Left lung (tissue), 10 donors: ENCODE data around the gene GRAMD2B. TPM values are rescaled to one million over a fixed set of nuclear protein-coding genes. Genes with fewer than 3 reads are reported as not detected.
"Not testable (repeated sequence)": the region's sequence is repeated elsewhere in the genome, so short reads cannot be mapped to it uniquely, and the experiment has no call there.

ENCODE experiments used
- ATAC-seq: fragments of 200-7000 bp; cut with Tn5 transposase; one replicate; pipeline ENCODE4 v1.9.1; 2020; ENCODE audit warnings: moderate library complexity
- DNase-seq, 4 donors: peaks; one replicate each; pipeline ENCODE4 v3.0.0-alpha.2; 2013 to 2020
- H3K27ac ChIP-seq, 2 donors: fragments of 200-600 bp; sonication (generic) in 1 of 2; one replicate each; pipeline versions ENCODE4 v1.5.0 to v1.8.0; 2020 to 2021
- H3K27me3 ChIP-seq, 2 donors: fragments of 200-600 bp; sonication (generic) in 1 of 2; one replicate each; pipeline versions ENCODE4 v1.5.0 to v1.8.0; 2020 to 2021
- H3K36me3 ChIP-seq, 2 donors: fragments of 200-600 bp; sonication (generic) in 1 of 2; one replicate each; pipeline versions ENCODE4 v1.5.0 to v1.8.0; 2020 to 2021
- H3K4me1 ChIP-seq, 2 donors: fragments of 200-600 bp; one replicate each; pipeline ENCODE4 v1.8.0; 2021
- H3K4me3 ChIP-seq, 2 donors: fragments of 200-600 bp; sonication (generic) in 1 of 2; one replicate each; pipeline versions ENCODE4 v1.5.0 to v1.8.0; 2020 to 2021; ENCODE audit warnings: mild to moderate bottlenecking in 1 of 2
- H3K9me3 ChIP-seq, 2 donors: fragments of 200-600 bp; sonication (generic) in 1 of 2; one replicate each; pipeline versions ENCODE4 v1.5.0 to v1.8.0; 2020 to 2021
- CTCF ChIP-seq, 2 donors: fragments of 200-600 bp; sonication (generic) in 1 of 2; IDR thresholded peaks; one replicate each; pipeline versions ENCODE4 v1.5.0 to v1.8.0; 2021; ENCODE audit warnings: antibody characterized with exemption in 2 of 2
- intact Hi-C, 2 donors: fragments of 100-400 bp; cut with DNase I; formaldehyde crosslinking; loops; one replicate each; pipeline versions ENCODE4 v1.11.2 to v1.14.2; 2022
- polyA plus RNA-seq, 6 donors: library from polyadenylated mRNA; unstranded; fragments of 120-200 nt; gene quantifications; one replicate each; pipeline ENCODE4 v1.2.1, GENCODE V29; 2013; ENCODE audit not compliant: insufficient read length in 6 of 6
- total RNA-seq, 2 donors: library from RNA; stranded (reverse); fragmentation: NEBNext Ultra II Directional; extraction: Animal tissue kit (Norgen Biotek cat#: 25700); gene quantifications; one replicate each; pipeline ENCODE4 v1.2.1, GENCODE V29; 2021
- donor health status: DM: no; HTN: yes; CAD: no.
- donor health status: DM: no; HTN: no; CAD: no.

GRAMD2B gene
- total and polyA plus RNA-seq, 8 donors, result 9.8 to 19.2 (median 11.6) TPM

GRCh38 chr5:126390051-126390450, 33.2 kb upstream of the GRAMD2B start:
- H3K27ac ChIP-seq, result no peak overlapping the region
- H3K36me3 ChIP-seq, result no peaks in the 10 kb centered on the region
- H3K4me1 ChIP-seq, result peaks cover 0 to under 1% of the 10 kb centered on the region in 2 donors
- no peaks in the 10 kb centered on the region for H3K27me3 ChIP-seq
- intact Hi-C loops, result no loop called here
- no peaks in the 10 kb centered on the region for H3K9me3 ChIP-seq
- no peak for TF ChIP-seq CTCF (IDR thresholded peaks at IDR 0.05)
- ATAC-seq (no peak), DNase-seq (no peak)
- no peak overlapping the region for H3K4me3 ChIP-seq

DNA sequence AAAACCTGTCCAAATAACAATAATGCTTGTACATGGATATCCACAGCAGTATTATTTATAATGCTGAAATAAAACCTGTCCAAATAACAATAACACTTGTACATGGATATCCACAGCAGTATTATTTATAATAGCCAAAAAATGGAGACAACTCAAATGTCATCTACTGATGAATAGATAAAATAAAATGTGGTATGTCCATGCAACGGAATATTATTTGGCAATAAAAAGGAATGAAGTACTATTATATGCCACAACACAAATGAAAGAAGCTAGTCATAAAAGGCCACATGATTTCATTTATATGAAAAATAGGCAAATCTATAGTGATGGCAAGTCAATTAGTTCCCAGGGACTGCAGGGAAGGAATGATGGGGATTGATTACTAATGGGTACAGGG, 31.8 kb upstream of the GRAMD2B start:
- Histone ChIP-seq H3K36me3 (no peaks in the 10 kb centered on the region), H3K27me3 (no peaks in the 10 kb centered on the region), H3K9me3 (no peaks in the 10 kb centered on the region), H3K4me1 (no peaks in the 10 kb centered on the region), H3K27ac (no peak overlapping the region), H3K4me3 (no peak overlapping the region)
- intact Hi-C loops, result no loop called here
- no peak for TF ChIP-seq CTCF (IDR thresholded peaks at IDR 0.05)
- DNase-seq (no peak), ATAC-seq (no peak)

- Histone ChIP-seq H3K36me3 (no peaks in the 10 kb centered on the region), H3K4me3 (no peak overlapping the region), H3K27ac (no peak overlapping the region), H3K27me3 (no peaks in the 10 kb centered on the region), H3K4me1 (no peaks in the 10 kb centered on the region), H3K9me3 (no peaks in the 10 kb centered on the region)
- DNase-seq, result no peak
- no peak for ATAC-seq
- intact Hi-C loops, result no loop called here
- no peak for TF ChIP-seq CTCF (IDR thresholded peaks at IDR 0.05)
These were observed 28.9 kb upstream of the GRAMD2B start for GRCh38 chr5:126394211-126394788.

DNA sequence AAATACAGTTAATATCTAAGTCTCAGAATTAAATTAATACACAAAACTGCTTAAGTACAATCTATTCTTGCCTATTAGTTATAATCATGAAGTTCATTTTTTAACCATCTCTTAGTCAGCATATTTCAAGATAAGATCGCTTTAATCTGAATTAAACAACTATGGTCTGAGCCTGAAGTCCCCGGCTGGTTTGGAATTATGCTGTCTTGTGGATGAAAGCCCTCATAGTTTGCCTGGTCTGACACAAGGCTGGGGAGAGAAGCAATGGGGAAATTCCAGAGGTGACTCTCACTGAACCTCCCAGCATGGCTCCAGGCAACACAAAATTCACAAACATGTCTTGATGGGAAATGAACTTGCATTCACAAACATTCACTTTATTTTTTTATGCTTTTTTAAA, 28.0 kb upstream of the GRAMD2B start:
- H3K27ac ChIP-seq, result no peak overlapping the region
- H3K9me3 ChIP-seq, result peaks cover 0 to 6% of the 10 kb centered on the region in 2 donors
- no peaks in the 10 kb centered on the region for H3K36me3 ChIP-seq
- no peaks in the 10 kb centered on the region for H3K4me1 ChIP-seq
- ATAC-seq (peak; percentile 21), DNase-seq (no peak)
- no peak overlapping the region for H3K4me3 ChIP-seq
- TF ChIP-seq CTCF (IDR thresholded peaks at IDR 0.05), result no peak
- H3K27me3 ChIP-seq, result no peaks in the 10 kb centered on the region
- intact Hi-C loops, result no loop called here

GRCh38 chr5:126395605-126396004, 27.6 kb upstream of the GRAMD2B start:
- no peak for DNase-seq
- TF ChIP-seq CTCF (IDR thresholded peaks at IDR 0.05), result no peak
- no peaks in the 10 kb centered on the region for H3K27me3 ChIP-seq
- H3K27ac ChIP-seq, result no peak overlapping the region
- H3K9me3 ChIP-seq, result peaks cover 4 to 10% of the 10 kb centered on the region in 2 donors
- no peaks in the 10 kb centered on the region for H3K36me3 ChIP-seq
- no peak overlapping the region for H3K4me3 ChIP-seq
- intact Hi-C loops, result no loop called here
- no peaks in the 10 kb centered on the region for H3K4me1 ChIP-seq
- ATAC-seq, result no peak

DNA sequence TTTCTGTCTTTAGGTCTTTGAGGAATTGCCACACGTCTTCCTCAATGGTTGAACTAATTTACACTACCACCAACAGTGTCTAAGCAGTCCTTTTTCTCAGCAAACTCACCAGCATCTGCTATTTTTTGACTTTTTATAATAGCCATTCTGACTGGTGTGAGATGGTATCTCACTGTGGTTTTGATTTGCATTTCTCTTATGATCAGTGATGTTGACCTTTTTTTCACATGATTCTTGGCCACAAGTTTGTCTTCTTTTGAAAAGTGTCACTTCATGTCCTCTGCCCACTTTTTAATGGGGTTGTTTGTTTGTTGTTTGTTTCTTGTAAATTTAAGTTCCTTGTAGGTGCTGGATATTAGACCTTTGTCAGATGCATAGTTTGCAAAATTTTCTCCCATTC, 26.5 kb upstream of the GRAMD2B start:
- H3K27ac ChIP-seq, DNase-seq, ATAC-seq, H3K36me3 ChIP-seq, H3K4me3 ChIP-seq, H3K4me1 ChIP-seq, intact Hi-C loops, H3K27me3 ChIP-seq: not testable (repeated sequence)
- H3K9me3 ChIP-seq, result peaks cover 8 to 22% of the 10 kb centered on the region in 2 donors
